Nephron (organoid): ENCODE data around the gene MANSC1.

Experiments
- H3K27ac Mint-ChIP-seq, 3 experiments: 2 replicates each; pipeline ENCODE4 v1.8.0; 2020; ENCODE audit warnings: mixed read lengths in 3 of 3, mild to moderate bottlenecking in 2 of 3, moderate library complexity in 1 of 3
- H3K27me3 Mint-ChIP-seq: 2 replicates; pipeline ENCODE4 v1.8.0; 2021; ENCODE audit warnings: low read depth, mild to moderate bottlenecking, moderate library complexity, mixed read lengths
- H3K36me3 Mint-ChIP-seq: 2 replicates; pipeline ENCODE4 v1.8.0; 2020; ENCODE audit warnings: low read depth, mixed read lengths
- H3K4me1 Mint-ChIP-seq: 2 replicates; pipeline ENCODE4 v1.8.0; 2020; ENCODE audit warnings: mixed read lengths
- H3K4me3 Mint-ChIP-seq, 3 experiments: 2 replicates each; pipeline ENCODE4 v1.8.0; 2020; ENCODE audit warnings: mild to moderate bottlenecking in 3 of 3, mixed read lengths in 3 of 3, moderate library complexity in 2 of 3
- H3K9me3 Mint-ChIP-seq: 2 replicates; pipeline ENCODE4 v1.8.0; 2020; ENCODE audit warnings: mixed read lengths
- TF ChIP-seq, protein P1 (sequence below), 3 experiments: fragments of 200-600 bp; sonication (generic); IDR thresholded peaks; one replicate each; pipeline ENCODE4 v1.5.0; 2021; ENCODE audit warnings: antibody characterized with exemption in 3 of 3; ENCODE audit not compliant: unreplicated experiment in 3 of 3

MANSC1 gene

DNA sequence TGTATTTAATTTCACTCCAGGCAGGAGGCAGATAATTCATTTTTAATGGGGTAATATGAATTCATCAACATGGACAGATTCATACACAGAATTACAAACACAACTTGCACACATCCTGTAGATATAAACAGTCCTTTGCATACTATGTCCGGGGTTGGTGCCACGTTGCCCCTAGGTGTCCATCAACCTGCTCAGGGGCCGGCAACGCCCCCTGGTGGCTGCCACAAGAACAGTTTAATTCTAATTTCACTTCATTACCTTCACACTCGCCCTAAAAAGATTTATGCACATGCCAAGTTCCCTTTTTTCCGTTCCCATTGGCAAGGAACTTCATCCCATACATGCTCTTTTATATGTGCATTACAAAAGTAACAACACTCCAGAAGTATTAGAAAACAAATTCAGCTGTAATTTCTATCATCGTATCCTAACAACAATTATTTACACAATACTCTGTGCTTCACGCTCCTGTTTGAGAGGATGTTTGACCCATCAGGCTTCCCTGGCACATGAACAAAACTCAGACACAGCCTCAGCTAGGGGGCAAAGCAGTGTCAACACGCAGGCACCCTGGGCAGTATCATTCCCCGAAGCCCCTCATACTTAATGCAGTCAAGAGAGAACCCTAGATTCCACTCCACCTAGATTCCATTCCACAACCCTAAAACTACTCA, 15.5 kb downstream of the MANSC1 start:
- peak overlapping the region; percentile 86 to 93 (median 92) for H3K27ac Mint-ChIP-seq
- no peaks in the 10 kb centered on the region for H3K36me3 Mint-ChIP-seq
- H3K9me3 Mint-ChIP-seq: no peaks in the 10 kb centered on the region
- no peak overlapping the region for H3K4me3 Mint-ChIP-seq
- peaks cover 6% of the 10 kb centered on the region for H3K27me3 Mint-ChIP-seq
- TF ChIP-seq, protein P1, sequence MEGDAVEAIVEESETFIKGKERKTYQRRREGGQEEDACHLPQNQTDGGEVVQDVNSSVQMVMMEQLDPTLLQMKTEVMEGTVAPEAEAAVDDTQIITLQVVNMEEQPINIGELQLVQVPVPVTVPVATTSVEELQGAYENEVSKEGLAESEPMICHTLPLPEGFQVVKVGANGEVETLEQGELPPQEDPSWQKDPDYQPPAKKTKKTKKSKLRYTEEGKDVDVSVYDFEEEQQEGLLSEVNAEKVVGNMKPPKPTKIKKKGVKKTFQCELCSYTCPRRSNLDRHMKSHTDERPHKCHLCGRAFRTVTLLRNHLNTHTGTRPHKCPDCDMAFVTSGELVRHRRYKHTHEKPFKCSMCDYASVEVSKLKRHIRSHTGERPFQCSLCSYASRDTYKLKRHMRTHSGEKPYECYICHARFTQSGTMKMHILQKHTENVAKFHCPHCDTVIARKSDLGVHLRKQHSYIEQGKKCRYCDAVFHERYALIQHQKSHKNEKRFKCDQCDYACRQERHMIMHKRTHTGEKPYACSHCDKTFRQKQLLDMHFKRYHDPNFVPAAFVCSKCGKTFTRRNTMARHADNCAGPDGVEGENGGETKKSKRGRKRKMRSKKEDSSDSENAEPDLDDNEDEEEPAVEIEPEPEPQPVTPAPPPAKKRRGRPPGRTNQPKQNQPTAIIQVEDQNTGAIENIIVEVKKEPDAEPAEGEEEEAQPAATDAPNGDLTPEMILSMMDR (IDR thresholded peaks at IDR 0.05; ENCODE audit: unreplicated experiment in 3 of 3): peak; percentile 75 to 76 (median 75)
- H3K4me1 Mint-ChIP-seq: peaks cover 55% of the 10 kb centered on the region

DNA sequence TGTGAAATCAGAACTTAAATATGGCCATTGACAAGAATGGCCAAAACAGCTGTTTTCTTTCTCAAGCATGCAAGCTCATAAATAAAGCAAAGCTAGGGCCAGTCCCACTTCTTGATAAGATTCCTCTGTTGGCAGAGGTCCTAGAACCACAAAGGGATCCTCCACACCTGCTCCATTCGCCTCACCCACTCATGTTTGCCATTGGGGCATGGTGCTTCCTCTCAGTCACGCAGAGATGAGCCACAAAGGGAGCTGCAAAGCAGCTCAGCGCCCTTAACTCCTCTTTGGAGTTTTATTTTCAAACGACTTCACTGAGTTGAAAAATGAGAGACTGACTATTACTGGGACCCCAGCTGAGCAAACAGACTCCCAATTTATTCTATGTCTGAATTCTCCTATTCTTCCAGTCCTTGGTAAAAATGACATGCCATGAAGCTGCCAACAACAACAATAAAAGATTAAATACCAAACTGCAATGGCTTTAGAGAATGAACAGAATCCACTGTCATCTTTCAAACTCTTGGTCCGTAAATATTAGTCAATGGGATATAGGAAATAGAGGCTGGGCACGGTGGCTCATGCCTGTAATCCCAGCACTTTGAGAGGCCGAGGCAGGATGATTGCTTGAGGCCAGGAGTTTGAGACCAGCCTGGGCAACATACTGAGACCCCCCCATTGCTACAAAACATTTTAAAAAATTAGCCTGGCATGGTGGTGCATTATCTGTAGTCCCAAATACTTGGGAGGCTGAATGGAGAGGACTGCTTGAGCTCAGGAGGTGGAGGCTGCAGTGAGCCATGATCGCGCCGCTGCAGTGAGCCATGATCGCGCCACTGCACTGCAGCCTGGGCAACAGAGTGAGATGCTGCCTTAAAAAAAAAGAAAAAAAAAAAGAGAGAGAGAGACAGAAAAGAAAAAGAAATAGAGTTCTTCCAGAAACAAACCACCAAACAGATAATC, 16.4 kb downstream of the MANSC1 start:
- H3K27me3 Mint-ChIP-seq: peaks cover 8% of the 10 kb centered on the region
- H3K36me3 Mint-ChIP-seq: no peaks in the 10 kb centered on the region
- H3K9me3 Mint-ChIP-seq: no peaks in the 10 kb centered on the region
- peaks cover 59% of the 10 kb centered on the region for H3K4me1 Mint-ChIP-seq
- TF ChIP-seq, protein P1 (IDR thresholded peaks at IDR 0.05; ENCODE audit: unreplicated experiment in 3 of 3): no peak
- peak overlapping the region; percentile 86 to 93 (median 92) for H3K27ac Mint-ChIP-seq
- H3K4me3 Mint-ChIP-seq: peak overlapping the region in 2 of 3 experiments; percentile 7 to 30

DNA sequence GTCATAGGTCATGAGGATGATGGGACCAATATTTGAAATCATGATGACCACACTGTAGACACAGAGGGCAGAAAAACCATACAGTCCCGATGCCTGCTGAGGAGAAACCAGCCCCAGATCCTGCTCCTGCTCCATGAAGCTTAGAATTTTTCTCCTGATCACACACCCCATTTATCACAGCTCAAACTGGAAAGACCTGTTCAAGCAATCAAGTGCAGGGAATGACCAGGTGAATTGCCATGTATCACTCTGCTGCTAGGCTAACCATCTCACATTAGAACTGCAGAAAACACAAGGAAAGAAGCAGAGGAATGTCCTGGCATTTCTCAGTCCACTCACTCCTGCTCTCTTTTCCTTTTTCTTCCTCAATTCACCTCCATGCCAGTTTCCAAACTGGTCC, 18.1 kb downstream of the MANSC1 start:
- peak overlapping the region; percentile 85 to 96 (median 92) for H3K27ac Mint-ChIP-seq
- peak overlapping the region in 2 of 3 experiments; percentile 14 to 27 for H3K4me3 Mint-ChIP-seq
- peaks cover 67% of the 10 kb centered on the region for H3K4me1 Mint-ChIP-seq
- peaks cover 8% of the 10 kb centered on the region for H3K27me3 Mint-ChIP-seq
- H3K9me3 Mint-ChIP-seq: no peaks in the 10 kb centered on the region
- no peaks in the 10 kb centered on the region for H3K36me3 Mint-ChIP-seq
- TF ChIP-seq, protein P1 (IDR thresholded peaks at IDR 0.05; ENCODE audit: unreplicated experiment in 3 of 3): no peak

DNA sequence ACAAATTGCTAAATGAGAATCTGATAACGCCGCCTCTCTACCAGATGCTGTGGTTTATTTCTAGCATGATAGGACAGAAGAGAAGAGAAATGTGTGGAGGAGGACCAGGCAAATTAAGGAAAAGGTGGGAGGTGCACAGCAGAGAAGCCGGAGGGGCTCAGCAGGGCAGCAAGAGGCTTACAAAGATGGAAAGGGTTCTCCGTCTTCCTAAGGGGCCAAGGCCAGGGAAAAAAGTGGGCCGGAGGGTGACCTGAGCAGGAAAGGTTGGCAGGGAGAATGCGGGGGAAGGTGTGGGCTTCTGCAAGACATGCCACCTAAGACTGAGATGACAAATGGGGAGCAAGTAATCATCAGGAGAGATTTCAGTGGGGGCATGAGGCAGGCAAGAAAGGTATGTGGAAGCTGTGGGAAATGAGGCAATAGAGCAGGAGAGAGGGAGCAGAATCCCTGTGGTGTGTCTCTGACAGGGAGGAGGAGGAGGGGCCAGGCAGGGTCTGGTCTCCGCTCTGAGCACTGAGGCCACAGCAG, 18.7 kb downstream of the MANSC1 start:
- TF ChIP-seq, protein P1 (IDR thresholded peaks at IDR 0.05; ENCODE audit: unreplicated experiment in 3 of 3): no peak

DNA sequence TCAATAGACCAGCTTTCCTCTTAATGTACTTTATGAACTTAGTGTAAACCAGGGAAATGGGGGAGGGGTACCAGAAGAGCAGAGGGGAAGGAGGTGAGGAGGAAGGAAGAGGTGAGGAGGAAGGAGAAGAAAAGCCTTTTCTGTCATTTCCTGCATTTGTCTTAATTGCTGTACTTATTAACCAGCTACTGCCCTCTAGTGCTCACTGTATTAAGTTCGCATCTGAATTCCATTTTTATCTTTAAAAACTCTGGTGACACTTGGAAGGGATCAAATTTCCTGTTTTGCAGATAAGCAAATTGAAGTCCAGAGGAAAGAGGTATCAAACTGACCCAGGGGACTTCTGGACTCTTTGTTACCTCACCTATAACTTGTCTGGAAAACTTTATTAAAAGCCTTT, 22.2 kb downstream of the MANSC1 start:
- H3K4me3 Mint-ChIP-seq: no peak overlapping the region
- no peaks in the 10 kb centered on the region for H3K36me3 Mint-ChIP-seq

More for the DNA sequence above, 18.7 kb downstream of the MANSC1 start:
- no peaks in the 10 kb centered on the region for H3K9me3 Mint-ChIP-seq
- no peaks in the 10 kb centered on the region for H3K36me3 Mint-ChIP-seq
- H3K27me3 Mint-ChIP-seq: peaks cover 8% of the 10 kb centered on the region
- H3K4me1 Mint-ChIP-seq: peaks cover 66% of the 10 kb centered on the region
- H3K27ac Mint-ChIP-seq: peak overlapping the region; percentile 85 to 96 (median 92)
- peak overlapping the region; percentile 19 to 61 (median 40) for H3K4me3 Mint-ChIP-seq

More for the DNA sequence above, 22.2 kb downstream of the MANSC1 start:
- no peaks in the 10 kb centered on the region for H3K9me3 Mint-ChIP-seq
- TF ChIP-seq, protein P1 (IDR thresholded peaks at IDR 0.05; ENCODE audit: unreplicated experiment in 3 of 3): peak; percentile 65 to 67 (median 66)
- peak overlapping the region; percentile 55 to 74 (median 66) for H3K27ac Mint-ChIP-seq
- H3K4me1 Mint-ChIP-seq: peaks cover 49% of the 10 kb centered on the region
- peaks cover 8% of the 10 kb centered on the region for H3K27me3 Mint-ChIP-seq
